Stimulated activated CD8-positive, alpha-beta memory T cell treated with anti-CD3 and anti-CD28 coated beads, Interleukin-7, amount 100 ng/mL, for 24 hours (primary cell): ENCODE data around the gene POU6F2.
"Not testable (repeated sequence)": the region's sequence is repeated elsewhere in the genome, so short reads cannot be mapped to it uniquely, and the experiment has no call there.

ENCODE experiments used
- DNase-seq: peaks from one replicate; pipeline ENCODE4 v3.0.0-alpha.2; 2020; ENCODE audit warnings: low read depth

The POU6F2 gene

DNA sequence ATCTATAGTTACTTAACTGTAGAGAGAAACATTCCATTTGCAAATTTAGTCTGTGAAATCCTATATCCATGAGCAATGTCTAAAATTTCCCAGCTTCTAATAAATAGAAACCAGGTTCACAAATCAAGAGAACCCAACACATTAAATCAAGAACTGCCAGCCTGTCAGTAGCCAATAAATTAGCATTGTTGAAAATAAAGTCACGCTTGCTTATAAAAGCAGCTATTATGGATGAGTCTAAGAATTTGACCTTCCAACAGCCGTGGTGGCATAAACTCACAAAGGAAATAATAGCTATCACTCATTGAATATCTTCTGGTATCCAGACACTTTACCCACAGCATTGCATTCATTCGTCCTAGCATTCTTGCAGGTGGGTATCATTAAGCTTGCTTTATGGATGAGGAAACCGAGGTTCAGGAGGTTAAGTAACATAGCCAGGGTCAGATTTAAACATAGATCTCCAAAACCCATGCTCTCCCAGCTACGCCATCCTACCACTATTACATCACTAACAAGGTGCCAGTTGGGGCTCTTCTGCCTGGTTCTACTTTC is 328.4 kb downstream of the POU6F2 start:
- DNase-seq = no peak

GRCh38 chr7:39310699-39311098 is 333.0 kb downstream of the POU6F2 start:
- no peak for DNase-seq

DNA sequence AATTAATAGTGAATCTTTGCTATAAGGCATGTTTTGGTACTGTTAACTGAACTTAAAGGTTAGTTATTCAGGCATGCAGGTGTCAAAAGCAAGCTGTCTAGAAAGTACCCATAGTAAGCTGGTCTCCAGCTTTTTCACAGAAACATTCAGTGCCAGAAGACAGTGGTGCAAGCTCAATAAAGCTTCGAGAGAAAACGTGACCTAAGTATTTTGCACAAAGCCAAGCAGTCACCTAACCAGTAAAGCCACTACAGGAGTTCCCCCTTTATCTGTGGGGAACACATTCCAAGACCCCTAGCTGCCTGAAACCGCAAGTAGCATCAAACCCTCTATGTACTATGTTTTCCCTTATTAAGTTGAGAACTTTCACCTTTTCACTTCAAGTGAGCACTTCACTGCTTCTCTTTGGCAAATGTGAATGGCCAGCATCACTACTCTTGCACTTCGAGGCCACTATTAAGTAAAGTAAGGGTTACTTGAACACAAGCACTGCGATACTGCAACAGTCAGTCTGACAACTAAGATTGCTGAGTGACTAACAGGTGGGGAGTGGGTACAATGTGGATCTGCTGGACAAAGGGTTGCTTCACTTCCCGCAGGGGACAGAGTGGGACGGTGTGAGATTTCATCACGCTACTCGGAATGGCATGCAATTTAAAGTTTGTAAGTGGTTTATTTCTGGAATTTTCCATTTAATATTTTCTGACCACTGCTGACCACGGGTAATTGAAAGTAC is 334.7 kb downstream of the POU6F2 start:
- DNase-seq = no peak

DNA sequence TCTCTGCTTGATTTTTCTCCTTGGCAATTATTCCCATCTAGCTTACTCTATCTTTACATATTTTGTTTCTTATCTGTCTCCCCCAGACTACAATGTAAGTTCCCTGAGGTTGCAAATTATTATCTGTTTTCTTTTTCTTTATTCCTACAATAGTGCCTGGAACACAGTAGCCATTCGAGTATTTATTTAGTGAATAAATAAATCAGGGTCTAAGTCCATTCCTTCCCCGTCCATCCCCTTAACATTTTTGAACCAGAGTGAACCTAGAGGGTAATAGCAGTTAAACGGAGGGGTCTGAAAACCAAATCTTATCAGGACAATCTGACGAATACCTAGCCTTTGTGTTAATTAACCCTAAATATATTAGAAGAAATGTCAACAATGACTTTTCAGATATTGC is 335.7 kb downstream of the POU6F2 start:
- no peak for DNase-seq

DNA sequence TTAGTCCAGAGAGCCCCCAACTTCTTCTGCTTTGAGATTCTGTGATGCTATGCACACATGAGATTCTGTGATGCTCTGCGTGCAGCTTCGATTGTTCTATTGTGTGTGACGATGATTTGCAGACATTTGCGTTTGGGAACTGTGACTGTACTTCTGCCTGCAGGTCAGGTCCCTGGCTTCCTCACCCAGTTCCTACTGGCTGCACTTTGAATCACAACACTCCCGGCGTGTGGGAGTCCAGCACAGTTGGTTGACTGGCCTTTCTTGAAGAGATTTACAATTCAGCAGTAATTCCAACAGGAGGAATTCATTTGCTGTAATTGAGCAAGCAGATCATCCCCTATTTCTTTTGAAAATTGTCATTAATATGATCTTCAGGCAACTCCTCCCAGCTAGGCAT is 336.3 kb downstream of the POU6F2 start:
- DNase-seq = no peak

DNA sequence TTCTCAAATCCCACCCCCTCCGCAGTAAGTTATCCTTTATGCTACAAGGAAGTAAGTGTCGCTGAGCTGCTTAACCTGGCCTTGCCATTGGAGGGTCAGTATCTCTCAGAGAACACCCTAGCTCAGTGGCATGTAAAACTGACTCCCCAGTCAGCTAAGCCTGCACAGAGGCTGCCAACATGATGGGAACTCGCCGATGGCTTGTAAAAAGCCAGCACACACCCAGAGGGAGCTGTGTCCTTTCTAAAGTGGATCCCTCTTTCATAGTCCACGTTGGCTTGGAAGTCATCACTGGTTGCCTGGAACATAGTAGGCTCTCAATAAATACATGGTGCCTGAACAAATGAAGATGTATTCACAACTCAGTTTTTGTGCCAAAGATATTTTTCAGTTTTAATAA is 339.4 kb downstream of the POU6F2 start:
- DNase-seq = no peak

GRCh38 chr7:39317896-39318295 is 340.2 kb downstream of the POU6F2 start:
- no peak for DNase-seq

GRCh38 chr7:39321245-39321644 is 343.5 kb downstream of the POU6F2 start:
- no peak for DNase-seq

- DNase-seq = no peak
Measured at GRCh38 chr7:39321909-39322498, 344.3 kb downstream of the POU6F2 start.

GRCh38 chr7:39324139-39324760 is 346.5 kb downstream of the POU6F2 start:
- no peak for DNase-seq

DNA sequence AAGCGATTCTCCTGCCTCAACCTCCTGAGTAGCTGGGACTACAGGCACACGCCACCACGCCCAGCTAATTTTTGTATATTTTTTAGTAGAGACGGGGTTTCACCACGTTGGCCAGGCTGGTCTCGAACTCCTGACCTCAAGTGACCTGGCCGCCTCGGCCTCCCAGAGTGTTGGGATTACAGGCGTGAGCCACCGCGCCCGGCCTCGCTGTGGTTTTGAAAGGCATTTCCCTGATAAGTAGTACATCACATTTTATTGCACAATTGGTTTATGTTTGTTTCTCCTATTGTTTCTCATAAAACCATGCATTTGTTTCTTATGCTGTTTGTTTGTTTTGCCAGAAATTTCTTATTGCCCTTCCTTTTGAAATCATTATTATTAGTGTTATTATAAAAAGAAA is 353.9 kb downstream of the POU6F2 start:
- DNase-seq = not testable (repeated sequence)

GRCh38 chr7:39332142-39332541 is 354.4 kb downstream of the POU6F2 start:
- no peak for DNase-seq

DNA sequence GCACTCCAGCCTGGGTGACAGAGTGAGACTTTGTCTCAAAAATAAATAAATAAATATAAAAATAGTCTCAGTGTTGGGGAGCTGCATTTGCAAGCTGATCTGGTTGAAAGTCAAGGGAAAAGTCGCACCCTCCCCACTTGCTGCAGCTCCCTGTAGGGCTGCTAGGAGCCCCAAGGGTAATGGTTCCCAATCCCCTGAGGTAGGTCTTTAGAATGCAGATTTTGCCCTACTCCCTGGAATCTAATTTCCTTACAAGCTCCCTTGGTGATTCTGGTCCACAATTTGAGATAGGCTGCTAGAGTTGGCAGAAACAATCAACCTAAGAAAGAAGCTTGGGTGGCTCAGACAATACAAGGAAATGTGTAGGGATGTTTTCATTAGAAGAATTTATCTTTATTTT is 356.0 kb downstream of the POU6F2 start:
- no peak for DNase-seq

DNA sequence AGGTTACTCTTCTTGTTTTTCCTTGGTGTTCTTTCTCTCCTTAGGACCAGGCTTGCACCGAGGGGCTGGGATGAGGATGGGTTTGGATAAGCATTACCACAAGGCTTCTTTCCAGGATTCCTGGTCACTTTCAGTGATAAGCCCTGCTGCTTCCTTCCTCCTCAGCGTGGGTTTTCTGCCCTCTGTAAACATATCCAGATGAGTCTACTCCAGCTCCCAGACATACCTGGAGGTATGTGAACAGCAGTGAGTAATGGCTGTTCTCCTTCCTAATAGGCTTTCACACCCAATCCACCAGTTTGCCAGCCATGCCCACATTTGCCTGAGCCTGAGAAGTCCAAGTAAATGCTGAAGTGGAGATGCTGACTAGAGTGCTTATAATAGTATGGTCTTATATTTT is 358.7 kb downstream of the POU6F2 start:
- DNase-seq = no peak

- no peak for DNase-seq
Measured at GRCh38 chr7:39338716-39339115, 361.0 kb downstream of the POU6F2 start.

- no peak for DNase-seq
Measured at GRCh38 chr7:39339591-39339990, 361.9 kb downstream of the POU6F2 start.

- DNase-seq = no peak
Measured at GRCh38 chr7:39341083-39341482, 363.4 kb downstream of the POU6F2 start.

DNA sequence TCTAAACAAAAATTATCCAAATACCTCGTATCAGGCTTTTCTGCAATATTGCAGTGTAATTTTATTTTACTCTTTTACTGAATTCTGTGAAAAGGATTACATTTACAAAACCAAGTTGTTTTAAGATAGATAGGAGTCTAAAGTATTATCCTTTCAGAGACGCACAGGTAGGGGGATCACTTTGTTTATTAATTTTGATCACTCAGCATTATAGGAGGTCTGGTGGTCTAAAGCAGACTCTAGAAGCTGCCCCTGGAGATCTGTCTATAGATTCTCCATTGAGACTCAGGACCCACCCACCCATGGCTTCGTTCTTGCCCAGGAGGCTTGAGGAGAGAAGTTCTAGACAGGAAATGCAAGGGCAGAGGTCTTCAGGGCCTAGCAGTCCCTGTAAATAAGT is 365.1 kb downstream of the POU6F2 start:
- DNase-seq = no peak

- DNase-seq = no peak
Measured at GRCh38 chr7:39349452-39350123, 371.9 kb downstream of the POU6F2 start.

- DNase-seq = no peak
Measured at GRCh38 chr7:39353615-39354376, 376.1 kb downstream of the POU6F2 start.

DNA sequence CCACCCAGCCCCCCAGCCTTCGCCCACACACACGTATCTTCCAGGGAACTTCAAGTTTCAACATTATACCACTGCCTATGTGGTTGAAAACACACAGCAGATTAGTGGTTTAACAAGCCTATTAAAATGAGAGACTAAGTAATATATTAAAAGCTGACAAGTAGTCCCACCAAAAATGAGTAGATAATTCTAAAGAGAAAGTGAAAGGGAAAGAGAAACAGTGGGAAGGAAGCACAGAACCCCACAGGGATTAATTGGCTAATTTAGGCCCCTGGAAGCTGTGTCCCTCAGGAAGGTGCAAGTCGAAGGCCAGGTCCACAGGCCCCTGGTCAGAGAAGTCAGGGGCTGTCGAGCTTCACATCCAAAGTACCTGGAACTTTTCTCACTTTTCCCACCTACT is 378.0 kb downstream of the POU6F2 start:
- no peak for DNase-seq
